GM18858 (cell line): ENCODE measurements around the gene JMJD1C.

ENCODE experiments used
- ATAC-seq: cut with Tn5 transposase; IDR thresholded peaks from one replicate; pipeline ENCODE4 v1.9.1; 2021; ENCODE audit not compliant: unreplicated experiment

JMJD1C gene

DNA sequence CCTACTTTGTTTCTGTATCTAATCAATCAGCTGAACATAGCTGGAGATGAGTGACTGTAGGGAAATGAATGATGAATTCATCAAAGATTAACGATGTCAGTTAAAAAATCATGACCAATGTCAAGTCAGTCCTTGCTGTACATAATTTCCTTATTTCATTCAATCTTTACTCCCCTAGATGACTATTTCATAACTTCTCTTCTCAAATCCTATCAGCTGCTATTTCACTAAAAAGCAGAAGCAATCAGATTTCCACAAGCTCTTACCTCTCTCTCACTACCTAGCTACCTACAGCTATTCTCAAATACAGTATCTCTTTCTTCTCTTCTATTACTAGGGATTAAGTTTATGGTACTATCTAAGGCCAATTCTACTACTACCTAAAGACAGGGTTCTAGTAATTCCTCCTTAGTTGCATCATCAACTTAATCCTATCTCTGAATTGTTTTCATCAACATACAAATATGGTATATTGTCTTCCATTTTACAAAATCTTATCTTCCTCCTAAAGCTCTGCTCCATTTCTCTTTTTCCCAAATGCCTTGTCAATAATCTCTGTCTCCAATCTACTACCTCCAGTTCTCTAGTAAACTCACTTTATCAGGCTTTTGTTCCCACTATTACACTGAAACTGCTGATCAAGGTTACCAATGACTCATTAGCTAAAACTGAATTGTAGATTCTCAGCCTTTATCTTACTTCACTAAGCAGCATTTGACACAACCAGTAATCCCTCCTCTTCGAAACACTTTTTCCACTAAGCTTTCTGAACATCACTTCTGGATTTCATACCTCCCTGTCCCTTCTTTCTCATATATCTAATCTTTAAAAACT, 28.4 kb downstream of the JMJD1C start:
- ATAC-seq = no peak

DNA sequence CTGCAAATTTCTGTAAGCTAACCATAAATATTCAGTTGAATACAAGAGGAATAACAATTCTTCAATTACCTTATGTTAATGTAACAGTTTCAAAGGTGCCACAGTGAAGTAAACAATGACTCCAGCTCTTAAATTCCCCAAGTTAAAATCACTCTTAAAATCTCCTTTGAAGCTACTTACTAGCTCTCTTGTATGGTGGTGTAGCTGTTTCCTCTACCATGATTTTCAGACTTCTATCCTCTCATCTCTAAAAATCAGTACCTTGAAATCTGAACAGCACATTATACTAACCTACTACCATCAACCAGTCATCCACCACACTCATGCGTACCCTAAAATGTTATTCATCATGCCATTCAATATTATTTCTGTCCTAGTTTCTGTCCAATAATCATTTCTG, 29.6 kb downstream of the JMJD1C start:
- no peak for ATAC-seq

DNA sequence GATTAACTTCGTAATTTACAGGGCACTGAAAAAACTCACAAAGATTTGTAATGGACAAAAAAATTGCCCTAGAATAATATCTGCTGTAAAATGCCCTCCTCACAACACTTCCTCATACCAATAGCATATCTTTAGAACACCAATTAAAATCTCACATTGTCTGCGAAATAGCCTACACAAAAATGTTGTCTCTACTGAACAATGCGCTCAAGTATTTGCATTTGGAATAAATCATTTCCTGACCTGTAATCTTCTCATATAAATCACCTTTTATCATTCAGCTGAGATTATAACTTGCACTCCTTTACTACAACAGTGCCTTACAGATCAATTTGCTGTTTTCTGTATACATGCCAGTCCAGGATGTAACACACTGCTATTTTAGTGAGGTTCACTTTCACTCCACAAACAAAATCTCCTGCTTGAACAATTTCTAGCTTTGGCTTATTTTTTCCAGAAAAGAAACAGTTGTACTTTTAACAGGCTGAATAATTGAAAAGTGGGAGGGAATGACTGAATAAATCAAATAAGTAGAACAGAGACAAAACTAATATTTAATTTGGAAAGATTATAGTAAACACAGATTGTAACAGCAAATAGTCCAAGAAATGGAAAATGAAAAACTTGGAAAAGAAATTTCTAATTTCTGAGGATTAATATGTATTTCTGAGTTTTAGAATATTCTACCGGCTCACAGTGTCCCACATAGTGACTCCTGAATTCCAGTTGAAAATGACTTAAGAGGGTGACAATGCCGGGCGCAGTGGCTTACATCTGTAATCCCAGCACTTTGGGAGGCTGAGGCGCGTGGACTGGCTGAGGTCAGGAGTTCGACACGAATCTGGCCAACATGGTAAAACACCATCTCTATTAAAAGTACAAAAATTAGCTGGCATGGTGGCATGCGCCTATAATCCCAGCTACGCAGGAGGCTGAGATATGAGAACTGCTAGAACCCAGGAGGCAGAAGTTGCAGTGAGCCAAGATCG, 30.6 kb downstream of the JMJD1C start:
- no peak for ATAC-seq

DNA sequence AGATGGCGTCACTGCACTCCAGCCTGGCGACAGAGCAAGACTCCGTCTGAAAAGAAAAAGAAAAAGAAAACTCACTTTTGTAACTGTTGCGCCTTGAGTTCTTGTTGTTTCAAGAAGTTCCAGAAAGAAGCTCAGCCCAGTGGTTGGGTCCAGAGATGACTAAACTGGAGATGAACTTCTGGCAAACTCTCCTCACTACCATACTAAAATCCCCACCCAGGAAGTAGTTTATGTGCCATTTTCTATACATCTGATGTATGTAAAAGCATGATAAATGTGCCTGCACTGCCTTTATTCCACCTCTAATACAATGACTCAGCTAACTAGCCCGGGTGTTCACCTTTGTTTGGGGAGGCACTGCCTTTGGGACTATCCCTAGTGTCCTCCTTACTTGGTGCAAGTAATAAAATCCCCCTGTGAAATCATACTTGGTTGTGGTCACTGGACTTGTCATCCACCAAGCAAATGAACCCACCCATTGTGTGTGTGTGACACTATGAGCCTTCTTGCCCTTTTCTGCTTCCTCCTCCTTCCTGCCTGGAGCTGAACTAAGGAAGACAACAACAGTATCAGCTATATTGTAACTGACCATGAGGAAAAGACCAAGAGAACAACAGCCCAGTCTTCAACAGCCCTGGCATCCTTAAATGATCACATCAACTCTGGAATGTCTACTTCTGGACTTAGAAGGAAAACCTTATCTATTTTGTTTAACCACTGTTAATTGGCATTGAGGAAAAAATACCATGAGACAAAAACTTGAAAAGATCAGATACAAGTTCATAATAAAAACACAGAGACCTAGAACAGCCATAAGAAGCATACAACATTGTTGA, 33.6 kb downstream of the JMJD1C start:
- no peak for ATAC-seq

DNA sequence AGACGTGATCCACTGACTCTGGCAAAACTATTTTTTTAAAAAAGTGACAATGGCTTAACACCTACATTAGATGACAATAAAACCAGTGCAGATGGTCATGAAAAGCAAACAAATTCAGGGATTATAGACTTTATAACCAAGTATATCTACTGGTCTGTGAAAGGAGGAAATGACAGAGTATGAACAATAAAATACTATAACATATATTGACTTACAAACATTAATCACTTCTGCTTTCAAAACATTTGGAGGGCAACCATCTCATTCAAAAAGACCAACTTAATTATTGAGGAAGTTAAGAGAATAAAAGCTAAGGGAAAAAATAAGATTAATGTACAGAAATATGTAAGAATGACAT, 34.8 kb downstream of the JMJD1C start:
- no peak for ATAC-seq

DNA sequence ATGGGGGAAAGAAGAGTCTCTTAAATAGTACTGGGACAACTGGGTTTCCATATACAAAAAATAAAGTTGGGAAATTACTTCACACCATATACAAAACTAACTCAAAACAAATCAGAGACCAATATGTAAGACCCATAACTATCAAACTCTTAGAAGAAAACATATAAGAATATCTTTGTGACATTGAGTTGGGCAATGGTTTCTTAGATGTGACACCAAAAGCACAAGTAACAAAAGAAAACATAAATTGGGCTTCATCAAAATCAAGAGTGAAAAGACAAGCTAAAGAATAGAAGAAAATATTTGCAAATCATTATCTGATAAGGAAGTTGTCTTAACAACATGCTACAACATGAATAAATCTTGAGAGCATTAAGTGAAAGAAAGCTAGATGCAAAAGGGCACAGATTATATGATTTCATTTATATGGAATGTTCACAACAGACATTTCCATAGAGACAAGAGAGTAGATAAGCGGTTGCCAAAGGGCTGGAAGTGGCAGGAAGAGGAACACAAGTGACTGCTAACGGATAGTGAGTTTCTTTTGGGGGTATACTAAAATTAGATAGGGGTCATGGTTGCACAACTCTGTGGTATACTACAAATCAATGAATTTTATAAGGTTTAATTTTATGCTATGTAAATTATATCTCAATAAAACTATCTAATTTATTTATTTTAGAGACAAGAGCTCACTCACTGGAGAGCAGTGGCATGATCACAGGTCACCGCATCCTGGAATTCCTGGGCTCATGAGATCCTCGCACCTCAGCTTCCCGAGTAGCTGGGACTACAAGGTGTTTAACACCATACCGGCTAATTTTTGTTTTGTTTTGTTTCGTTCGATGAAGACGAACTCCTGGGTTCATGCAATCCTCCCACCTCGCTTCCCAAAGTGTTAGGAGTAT, 35.4 kb downstream of the JMJD1C start:
- ATAC-seq = no peak

DNA sequence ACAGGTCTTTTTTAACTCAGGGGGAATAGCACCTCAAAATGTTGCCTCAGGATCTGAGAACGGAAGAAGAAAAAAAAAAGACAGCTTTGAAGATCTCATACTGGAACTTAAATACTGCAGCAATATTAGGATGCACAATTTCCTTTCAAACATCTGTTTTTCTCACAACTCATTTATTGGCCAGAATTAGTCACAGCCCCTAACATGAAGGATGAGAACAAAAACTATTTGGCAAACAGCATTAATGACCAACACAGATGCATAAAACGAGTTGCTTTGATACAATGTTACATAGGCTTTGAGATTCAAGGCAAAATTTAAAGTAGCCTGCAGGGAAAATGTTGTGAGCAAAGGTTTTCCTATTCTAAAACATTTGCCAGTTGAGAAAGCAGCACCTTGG, 36.5 kb downstream of the JMJD1C start:
- no peak for ATAC-seq

DNA sequence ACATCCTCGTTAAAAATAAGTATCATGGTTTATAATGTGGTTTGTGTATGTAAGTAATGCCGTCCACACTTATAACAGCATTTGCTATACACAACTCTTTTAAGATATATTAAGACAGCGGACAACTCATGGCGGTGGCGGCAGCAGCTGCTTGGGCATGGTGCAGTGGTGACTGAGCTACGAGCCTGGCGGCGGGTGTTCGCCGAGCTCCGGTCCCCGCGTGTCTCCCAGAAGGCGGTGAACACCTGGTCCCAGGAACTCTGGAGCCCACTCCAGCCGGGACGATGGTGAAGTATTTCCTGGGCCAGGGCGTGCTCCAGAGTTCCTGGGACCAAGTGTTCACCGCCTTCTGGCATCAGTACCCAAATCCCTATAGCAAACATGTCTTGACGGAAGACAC, 38.8 kb downstream of the JMJD1C start:
- ATAC-seq = no peak

DNA sequence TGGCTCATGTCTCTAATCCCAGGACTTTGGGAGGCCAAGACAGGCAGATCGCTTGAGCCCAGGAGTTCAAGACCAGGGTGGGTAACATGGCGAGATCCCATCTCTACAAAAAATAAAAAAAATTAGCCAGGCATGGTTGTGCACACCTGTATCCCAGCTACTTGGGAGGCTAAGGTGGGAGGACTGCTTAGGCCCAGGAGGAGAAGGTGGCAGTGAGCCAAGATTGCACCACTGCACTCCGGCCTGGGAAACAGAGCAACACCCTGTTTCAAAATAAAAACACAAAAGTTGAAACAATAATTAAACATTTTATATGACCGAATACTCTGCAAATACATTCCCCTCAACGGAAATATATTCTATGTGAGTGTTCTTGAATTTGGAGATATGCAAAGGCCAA, 40.3 kb downstream of the JMJD1C start:
- no peak for ATAC-seq

DNA sequence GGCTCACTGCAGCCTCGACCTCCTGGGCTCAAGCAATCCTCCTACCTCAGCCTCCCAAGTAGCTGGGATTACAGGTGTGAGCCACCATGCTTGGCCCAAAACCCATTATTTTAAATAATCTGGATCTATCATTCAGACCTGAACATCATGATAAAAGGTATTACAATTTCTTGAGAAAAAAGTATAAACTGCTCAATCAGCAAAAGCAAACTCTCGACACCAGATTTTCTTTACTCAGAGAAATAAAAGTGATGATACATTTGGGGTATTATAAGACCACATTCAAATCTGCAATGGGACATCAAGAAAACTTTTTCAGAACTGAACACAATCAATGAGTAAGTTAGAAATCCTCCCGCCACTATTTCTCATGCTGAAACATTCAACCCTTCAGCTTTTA, 41.2 kb downstream of the JMJD1C start:
- ATAC-seq = no peak

DNA sequence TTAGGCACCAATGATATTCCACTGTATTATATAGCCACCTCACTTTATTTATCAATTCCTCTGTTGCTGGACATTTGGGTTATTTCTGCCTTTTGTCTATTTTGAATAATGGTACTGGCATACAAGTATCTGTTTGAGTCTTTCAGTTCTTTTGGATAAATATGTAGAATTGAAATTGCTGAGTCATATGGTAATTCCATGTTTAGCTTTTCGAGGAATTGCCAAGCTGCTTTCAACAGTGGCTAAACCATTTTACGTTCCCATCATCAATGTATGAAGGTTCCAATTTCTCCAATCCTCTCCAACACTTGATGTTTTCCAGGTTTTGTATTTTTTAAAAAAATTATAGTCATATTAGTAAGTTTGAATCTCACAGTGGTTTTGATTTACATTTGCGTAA, 42.3 kb downstream of the JMJD1C start:
- ATAC-seq = no peak

DNA sequence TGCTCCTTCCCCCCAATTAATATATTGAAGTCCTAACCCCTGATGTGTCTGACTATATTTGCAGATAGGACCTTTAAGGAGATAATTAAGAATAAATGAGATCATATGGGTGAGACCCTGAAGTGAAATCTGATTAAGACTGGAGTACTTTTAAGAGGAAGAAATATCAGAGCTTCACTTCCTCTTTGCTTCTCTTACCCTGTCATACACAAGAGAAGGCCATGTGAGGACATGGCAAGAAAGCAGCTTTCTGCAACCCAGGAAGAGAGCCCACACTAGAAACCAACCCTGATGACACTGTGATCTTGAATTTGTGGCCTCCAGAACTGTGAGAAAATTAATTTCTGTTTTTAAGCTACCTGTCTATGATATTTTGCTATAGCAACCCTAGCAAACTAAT, 44.2 kb downstream of the JMJD1C start:
- ATAC-seq = peak; percentile 98

DNA sequence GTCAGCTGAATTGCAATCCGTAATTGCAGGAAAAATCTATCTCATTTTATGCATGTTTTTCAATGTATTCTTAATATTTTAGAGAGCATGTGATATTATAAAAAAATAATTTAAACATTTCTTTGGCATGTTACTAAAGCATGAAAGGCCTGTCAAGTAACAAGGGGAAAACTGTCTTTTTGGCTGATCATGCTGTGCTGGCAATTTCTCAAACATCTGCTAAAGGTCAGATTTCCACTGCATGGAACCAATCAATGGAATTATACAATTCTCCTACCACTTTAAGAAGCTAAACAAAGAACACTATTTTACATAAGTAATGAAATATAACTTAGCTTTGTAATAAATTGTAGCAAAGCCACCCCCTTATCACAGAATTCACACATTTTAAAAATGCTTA, 49.4 kb downstream of the JMJD1C start:
- ATAC-seq = no peak

DNA sequence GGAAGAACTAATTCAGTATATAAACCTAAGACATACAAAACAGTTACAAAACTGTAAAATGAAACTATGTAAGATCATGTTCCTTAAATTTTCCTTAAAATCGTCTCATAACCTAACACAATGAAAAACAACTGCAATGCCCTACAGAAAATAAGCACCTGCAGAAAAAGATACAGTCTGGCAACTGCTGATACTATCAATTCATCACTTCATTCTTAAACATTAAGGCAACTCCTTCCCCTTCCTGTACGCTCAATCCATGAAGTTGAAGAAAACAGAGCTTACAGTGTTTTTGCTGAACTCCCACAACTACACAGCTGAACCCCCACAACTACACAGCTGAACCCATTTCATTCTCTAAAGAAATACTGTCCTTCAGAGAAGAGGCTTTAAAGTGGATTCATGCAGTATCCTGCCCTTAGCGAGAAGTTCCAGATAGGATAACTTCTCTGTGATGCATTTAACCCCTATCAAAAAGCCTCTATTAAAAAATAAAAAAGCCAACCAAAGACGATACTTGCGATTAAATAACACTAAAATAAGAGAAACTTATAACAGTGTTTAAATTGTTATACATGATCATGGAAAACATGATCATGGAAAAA, 50.0 kb downstream of the JMJD1C start:
- ATAC-seq = no peak

DNA sequence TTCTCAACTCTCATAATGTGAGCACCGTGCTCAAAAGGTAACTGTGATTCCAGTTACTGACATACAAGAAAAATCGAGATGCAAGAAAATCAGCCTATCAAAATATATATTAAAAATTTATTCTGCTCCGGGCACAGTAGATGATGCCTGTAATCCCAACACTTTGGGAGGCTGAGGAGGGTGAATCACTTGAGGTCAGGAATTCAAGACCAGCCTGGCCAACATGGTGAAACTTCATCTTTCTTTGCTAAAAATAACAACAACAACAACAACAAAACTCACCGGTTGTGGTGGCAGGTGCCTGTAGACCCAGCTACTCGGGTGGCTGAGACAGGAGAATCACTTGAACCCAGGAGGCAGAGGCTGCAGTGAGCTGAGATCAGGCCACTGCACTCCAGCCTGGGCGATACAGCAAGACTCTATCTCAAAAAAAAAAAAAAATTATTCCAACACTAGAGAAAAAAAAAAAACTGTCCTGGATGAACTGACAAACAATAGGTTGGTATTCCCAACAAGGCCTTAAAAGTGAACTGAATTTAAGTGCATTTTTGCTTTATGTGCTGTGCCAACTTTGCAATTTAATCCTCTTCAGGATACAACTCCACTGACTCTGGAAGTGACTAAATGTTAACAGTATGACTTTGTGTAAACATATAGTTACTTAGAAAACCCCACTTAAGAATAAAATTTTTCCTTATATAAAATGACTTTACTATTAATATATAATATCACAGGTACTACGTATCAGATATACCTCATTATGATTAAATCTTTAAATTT, 51.1 kb downstream of the JMJD1C start:
- no peak for ATAC-seq

DNA sequence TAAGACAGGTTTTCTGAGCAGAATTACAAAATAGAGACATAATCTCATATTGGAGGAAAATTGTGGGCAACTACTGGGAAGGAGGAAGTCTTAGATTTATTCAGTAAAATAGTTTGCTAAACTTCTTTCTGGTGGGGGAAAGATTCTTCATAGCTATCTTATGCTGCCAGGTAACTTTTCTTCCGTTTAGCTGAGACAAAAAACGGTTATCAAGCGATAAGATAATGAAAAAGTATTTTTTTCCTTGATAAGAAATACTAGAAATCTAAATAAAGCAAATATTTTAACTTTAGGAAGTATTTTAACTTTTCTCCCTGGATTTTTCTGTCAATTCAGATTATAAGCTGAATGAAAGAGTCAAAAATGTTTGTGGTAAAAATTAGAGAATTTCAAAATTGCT, 52.3 kb downstream of the JMJD1C start:
- no peak for ATAC-seq

DNA sequence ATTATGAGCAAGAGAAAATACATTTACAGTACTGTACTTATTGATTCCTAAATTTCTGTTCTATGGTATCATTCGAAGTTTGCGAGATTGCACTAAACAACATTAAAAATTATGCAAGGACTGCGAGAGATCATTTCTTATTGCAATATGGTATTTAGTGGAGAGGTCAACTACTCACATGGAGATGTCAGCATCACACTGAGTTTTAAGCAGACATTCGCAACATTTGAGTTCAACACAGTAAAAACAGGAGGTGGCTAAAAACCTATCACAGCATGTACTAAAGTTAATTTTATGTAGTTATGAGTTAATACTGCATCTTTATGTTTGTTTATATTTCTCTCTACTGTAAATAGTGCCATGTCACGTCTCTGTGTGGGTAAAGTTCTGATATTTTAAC, 53.5 kb downstream of the JMJD1C start:
- no peak for ATAC-seq

DNA sequence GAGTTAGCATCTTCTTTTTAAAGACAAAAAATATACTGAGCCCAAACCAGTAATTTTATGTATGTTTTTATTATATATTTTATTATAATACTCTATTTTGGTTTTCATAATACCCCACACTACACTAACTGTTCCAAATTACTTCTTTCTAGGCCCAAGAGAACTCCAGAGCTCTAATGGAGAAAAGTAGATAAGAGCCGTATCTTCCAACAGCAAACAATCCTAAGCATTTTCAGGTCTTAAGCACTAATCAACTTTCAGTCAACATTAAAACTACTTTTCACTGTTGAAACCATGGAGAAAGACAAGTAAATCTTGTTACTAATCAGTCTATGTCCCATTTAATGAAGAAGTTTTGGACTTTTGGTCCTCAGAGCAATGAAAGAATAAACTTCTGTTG, 55.1 kb downstream of the JMJD1C start:
- ATAC-seq = no peak

DNA sequence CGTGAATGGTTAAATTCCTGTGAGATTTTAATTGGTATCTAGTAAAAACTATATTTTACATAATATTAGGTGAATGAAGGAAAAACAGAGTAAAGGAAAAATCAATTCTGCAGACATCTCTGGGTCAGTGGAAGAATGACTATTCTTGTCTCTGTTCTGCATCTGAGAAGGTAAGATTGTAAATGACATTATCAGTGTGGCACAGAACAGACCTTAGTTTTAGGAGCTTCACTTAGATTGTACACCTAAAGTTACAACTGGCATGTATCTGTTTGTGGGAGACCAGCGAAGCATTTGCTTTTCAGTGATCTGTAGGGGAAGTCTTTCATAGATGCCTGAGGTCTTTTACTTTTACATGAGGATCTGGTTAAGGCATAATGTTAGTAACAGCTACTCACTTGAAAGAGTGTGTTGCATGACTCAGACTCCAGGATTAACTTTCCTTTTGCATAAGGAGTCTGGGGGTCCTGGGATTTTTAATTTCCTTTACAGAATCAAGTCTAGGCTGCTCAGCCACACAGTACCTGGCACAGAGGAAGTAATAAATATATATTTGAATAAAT, 56.2 kb downstream of the JMJD1C start:
- ATAC-seq = no peak
